ACC112 (cell line): ENCODE measurements around the gene AK1.
"Not testable (repeated sequence)": the region's sequence is repeated elsewhere in the genome, so short reads cannot be mapped to it uniquely, and the experiment has no call there.

Experiments used
- H2AFZ ChIP-seq: fragments of 200-600 bp; sonication (generic); one replicate; pipeline ENCODE4 v1.6.0; 2017; ENCODE audit warnings: antibody characterized with exemption, low read length; ENCODE audit not compliant: unreplicated experiment
- H3K27ac ChIP-seq: fragments of 200-600 bp; sonication (generic); 2 replicates; pipeline ENCODE4 v1.5.1; 2014; ENCODE audit warnings: low read depth, mild to moderate bottlenecking, antibody characterized with exemption, low read length, moderate library complexity
- H3K27me3 ChIP-seq: fragments of 200-600 bp; sonication (generic); 2 replicates; pipeline ENCODE4 v1.6.1; 2014; ENCODE audit warnings: mild to moderate bottlenecking, antibody characterized with exemption, low read length, moderate library complexity, mixed read lengths; ENCODE audit not compliant: insufficient read depth
- H3K36me3 ChIP-seq: fragments of 200-600 bp; sonication (generic); 2 replicates; pipeline ENCODE4 v1.6.1; 2016; ENCODE audit warnings: mild to moderate bottlenecking, antibody characterized with exemption, low read length, moderate library complexity, mixed read lengths; ENCODE audit not compliant: insufficient read depth
- H3K4me1 ChIP-seq: fragments of 200-600 bp; sonication (generic); one replicate; pipeline ENCODE4 v1.6.1; 2016; ENCODE audit warnings: low read length, mixed read lengths; ENCODE audit not compliant: insufficient read depth, unreplicated experiment, control insufficient read depth
- H3K4me3 ChIP-seq: fragments of 200-600 bp; sonication (generic); 2 replicates; pipeline ENCODE4 v1.5.1; 2014; ENCODE audit warnings: mild to moderate bottlenecking, low read depth, low read length
- H3K79me2 ChIP-seq: fragments of 200-600 bp; sonication (generic); one replicate; pipeline ENCODE4 v1.6.0; 2016; ENCODE audit warnings: low read length; ENCODE audit not compliant: control insufficient read depth, unreplicated experiment, insufficient read depth

The AK1 gene

DNA sequence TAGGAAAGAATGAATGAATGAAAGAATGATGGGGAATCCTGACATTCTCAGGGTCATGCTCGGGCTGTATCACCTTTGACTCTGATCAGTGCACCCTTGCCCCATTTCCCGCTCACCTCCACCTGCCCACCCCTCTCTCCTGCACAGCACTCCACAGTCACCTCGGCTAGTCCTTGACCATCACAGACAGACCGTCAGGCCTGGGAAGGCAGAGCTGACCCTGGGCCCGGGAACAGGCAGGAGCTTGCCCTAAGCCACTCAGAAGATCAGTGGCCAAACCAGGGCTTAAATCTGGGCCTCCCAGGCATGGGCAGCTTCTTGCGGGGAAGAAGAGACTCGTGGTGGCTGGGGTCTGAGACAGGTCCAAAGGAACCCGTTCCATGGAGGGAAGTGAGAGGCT, 18.3 kb upstream of the AK1 start:
- Histone ChIP-seq H3K4me3 (no peak overlapping the region), H2AFZ (no peak overlapping the region), H3K27ac (no peak overlapping the region), H3K36me3 (peaks cover 54% of the 10 kb centered on the region), H3K27me3 (no peaks in the 10 kb centered on the region), H3K79me2 (peaks cover 33% of the 10 kb centered on the region), H3K4me1 (peaks cover 19% of the 10 kb centered on the region)

GRCh38 chr9:127893392-127893791, 15.9 kb upstream of the AK1 start:
- Histone ChIP-seq H3K79me2 (peaks cover 33% of the 10 kb centered on the region), H3K27me3 (no peaks in the 10 kb centered on the region), H3K4me3 (no peak overlapping the region), H2AFZ (no peak overlapping the region), H3K36me3 (peaks cover 62% of the 10 kb centered on the region), H3K27ac (no peak overlapping the region), H3K4me1 (peaks cover 17% of the 10 kb centered on the region)

GRCh38 chr9:127892831-127893230, 15.4 kb upstream of the AK1 start:
- Histone ChIP-seq H3K27ac (no peak overlapping the region), H3K79me2 (peaks cover 32% of the 10 kb centered on the region), H3K36me3 (peaks cover 63% of the 10 kb centered on the region), H2AFZ (no peak overlapping the region), H3K4me1 (peaks cover 15% of the 10 kb centered on the region), H3K27me3 (no peaks in the 10 kb centered on the region), H3K4me3 (no peak overlapping the region)

DNA sequence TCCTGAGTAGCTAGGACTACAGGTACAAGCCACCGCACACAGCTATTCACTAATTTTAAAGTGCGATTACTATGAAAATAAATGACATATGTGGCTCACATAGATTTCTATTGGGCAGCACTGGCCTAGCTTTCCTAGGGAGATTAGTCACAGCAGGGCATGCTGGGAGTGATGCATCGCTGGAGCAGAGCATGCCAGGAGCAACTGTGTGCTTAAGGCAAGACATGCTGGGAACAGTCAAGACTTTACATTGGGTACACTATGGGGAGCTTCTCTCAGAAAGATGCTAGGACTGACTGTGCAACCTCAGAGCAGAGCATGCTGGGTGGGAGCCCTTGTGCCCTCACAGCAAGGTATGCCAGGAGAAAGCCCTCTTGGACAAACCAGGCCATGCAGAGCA, 12.6 kb upstream of the AK1 start:
- no peaks in the 10 kb centered on the region for H3K27me3 ChIP-seq
- H3K27ac ChIP-seq, result no peak overlapping the region
- no peak overlapping the region for H3K4me3 ChIP-seq
- H2AFZ ChIP-seq, result no peak overlapping the region
- peaks cover 60% of the 10 kb centered on the region for H3K36me3 ChIP-seq
- H3K79me2 ChIP-seq, result peaks cover 11% of the 10 kb centered on the region
- peaks cover 4% of the 10 kb centered on the region for H3K4me1 ChIP-seq

- H3K36me3 ChIP-seq, result peaks cover 39% of the 10 kb centered on the region
- H3K27me3 ChIP-seq, result no peaks in the 10 kb centered on the region
- H3K27ac ChIP-seq, result no peak overlapping the region
- H3K79me2 ChIP-seq, result peaks cover 6% of the 10 kb centered on the region
- no peak overlapping the region for H3K4me3 ChIP-seq
- no peak overlapping the region for H2AFZ ChIP-seq
- H3K4me1 ChIP-seq, result peaks cover 4% of the 10 kb centered on the region
These were observed 10.3 kb upstream of the AK1 start for GRCh38 chr9:127887792-127888191.

- Histone ChIP-seq H3K4me3 (no peak overlapping the region), H2AFZ (no peak overlapping the region), H3K4me1 (peaks cover 4% of the 10 kb centered on the region), H3K79me2 (peaks cover 2% of the 10 kb centered on the region), H3K27ac (no peak overlapping the region), H3K27me3 (no peaks in the 10 kb centered on the region), H3K36me3 (peaks cover 32% of the 10 kb centered on the region)
These were observed 9.0 kb upstream of the AK1 start for GRCh38 chr9:127886401-127886972.

DNA sequence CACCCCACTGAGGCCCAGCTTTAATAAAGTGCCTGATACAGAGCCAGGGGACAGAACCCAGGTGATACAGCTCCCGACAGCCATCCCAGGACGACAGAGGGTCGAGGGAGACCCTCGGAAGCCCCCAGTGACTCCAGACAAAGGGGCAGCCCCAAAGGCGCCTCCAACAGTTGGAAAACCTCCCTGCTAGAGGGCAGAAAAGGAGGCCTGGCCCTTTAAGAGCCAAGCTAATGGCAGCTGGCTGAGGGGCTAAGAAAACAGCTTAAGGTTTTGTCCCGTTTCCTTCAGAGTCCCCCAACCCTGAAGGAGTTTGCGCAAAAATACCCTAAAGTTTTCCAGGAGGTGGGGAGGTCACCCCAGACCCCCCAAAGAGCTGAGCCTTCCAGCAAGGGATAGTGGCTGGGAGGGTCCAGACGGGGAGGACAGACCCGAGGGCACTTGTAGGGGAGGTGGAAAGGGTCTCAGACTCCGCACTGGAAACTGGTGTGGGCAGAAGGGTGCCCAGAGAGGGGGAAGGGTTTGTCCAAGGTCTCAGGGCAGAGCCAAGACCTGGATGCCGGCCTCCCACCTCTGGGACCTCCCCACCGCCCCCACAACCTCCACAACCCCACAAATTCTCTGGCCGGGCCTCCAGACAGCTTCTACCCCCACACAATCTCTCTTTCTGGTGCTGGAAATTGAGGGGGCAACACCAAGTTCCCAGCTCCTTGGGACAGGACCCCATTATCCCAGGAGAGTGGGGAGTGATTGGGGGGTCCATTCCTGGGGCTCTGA, 8.2 kb upstream of the AK1 start:
- Histone ChIP-seq H3K36me3 (peaks cover 28% of the 10 kb centered on the region), H3K4me3 (no peak overlapping the region), H3K27me3 (no peaks in the 10 kb centered on the region), H3K27ac (no peak overlapping the region), H3K79me2 (no peaks in the 10 kb centered on the region), H2AFZ (no peak overlapping the region), H3K4me1 (peaks cover 4% of the 10 kb centered on the region)

DNA sequence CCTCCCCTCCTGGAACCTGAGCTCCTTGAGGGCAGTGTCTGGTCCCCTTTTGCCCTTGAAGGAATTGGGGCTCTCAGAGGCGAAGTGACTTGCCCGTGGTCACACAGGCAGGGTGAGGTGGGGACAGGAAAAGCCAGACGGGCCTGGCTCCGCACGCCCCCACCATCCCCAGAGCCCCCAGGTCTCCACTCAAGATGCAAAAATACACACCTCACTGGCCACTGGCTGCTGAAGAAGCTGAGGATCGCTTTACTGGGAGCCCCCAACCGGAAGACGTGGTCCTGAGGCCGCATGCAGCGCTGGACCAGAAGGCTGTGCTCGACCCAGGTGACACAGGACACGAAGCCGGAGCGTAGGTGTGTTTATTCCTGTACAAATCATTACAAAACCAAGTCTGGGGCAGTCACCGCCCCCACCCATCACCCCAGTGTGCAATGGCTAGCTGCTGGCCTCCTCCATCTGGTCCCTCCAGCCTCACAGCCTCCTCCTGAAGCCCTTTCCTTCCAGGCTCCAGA, 7.6 kb upstream of the AK1 start:
- Histone ChIP-seq H3K36me3 (peaks cover 24% of the 10 kb centered on the region), H2AFZ (no peak overlapping the region), H3K4me1 (no peaks in the 10 kb centered on the region), H3K27me3 (no peaks in the 10 kb centered on the region), H3K4me3 (no peak overlapping the region), H3K79me2 (no peaks in the 10 kb centered on the region), H3K27ac (no peak overlapping the region)

DNA sequence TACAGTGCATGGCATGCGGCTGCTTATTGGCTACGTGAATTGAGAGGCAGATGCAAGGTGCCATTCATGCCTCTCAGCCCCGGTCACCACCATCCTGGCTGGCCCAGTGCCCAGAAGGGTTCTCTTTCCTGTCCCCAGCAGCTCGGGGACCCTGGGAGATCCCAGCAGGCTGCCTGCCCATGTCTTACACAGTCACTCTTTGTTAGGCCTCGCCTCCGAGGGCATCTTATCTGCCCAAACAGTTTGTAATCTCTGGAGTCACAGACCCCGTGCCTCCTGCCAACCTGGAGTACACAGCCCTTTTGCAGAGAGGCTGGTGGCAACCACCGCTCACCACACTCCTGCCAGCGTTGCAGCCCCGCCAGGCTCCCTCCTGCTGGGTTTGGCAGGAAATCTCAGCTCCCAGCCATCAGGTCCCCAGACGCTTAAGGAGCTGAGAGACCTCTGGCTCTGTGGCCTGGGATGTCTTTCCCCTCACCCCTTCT, 7.0 kb upstream of the AK1 start:
- H3K79me2 ChIP-seq, result no peaks in the 10 kb centered on the region
- H3K27ac ChIP-seq, result no peak overlapping the region
- H3K27me3 ChIP-seq, result no peaks in the 10 kb centered on the region
- H3K36me3 ChIP-seq, result peaks cover 24% of the 10 kb centered on the region
- H3K4me1 ChIP-seq, result no peaks in the 10 kb centered on the region
- no peak overlapping the region for H3K4me3 ChIP-seq
- no peak overlapping the region for H2AFZ ChIP-seq

GRCh38 chr9:127883959-127884358, 6.5 kb upstream of the AK1 start:
- no peak overlapping the region for H3K27ac ChIP-seq
- H3K79me2 ChIP-seq, result no peaks in the 10 kb centered on the region
- H3K4me3 ChIP-seq, result no peak overlapping the region
- H2AFZ ChIP-seq, result no peak overlapping the region
- peaks cover 24% of the 10 kb centered on the region for H3K36me3 ChIP-seq
- no peaks in the 10 kb centered on the region for H3K4me1 ChIP-seq
- H3K27me3 ChIP-seq, result no peaks in the 10 kb centered on the region

DNA sequence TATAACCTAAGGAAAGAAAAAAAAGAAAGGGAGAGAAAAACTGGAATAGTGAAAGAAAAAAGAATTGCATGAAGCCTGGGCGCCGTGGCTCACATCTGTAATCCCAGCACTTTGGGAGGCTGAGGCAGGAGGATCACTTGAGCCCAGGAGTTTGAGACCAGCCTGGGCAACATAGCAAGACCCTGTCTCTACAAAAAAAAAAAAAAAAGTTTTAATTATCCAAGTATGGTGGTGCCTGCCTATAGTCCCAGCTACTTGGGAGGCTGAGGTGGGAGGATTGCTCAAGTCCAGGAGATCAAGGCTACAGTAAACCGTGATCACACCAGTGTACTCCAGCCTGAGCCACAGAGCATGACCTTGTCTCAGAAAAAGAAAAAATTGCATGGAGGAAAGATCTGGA, 4.2 kb upstream of the AK1 start:
- H3K79me2 ChIP-seq, H3K27ac ChIP-seq, H3K4me3 ChIP-seq, H3K27me3 ChIP-seq, H3K4me1 ChIP-seq, H3K36me3 ChIP-seq, H2AFZ ChIP-seq: not testable (repeated sequence)
